OCI-LY7 (cell line): ENCODE measurements around the gene BMPR1B. TPM values are rescaled to one million over a fixed set of nuclear protein-coding genes. Genes with fewer than 3 reads are reported as not detected.

Source experiments
- BruUV-seq: library from RNA; stranded (reverse); fragments of 400-500 nt; replicated peaks from 2 replicates; lab custom pipeline; 2021; lab: Mats Ljungman, UMichigan
- CTCF ChIA-PET: fragments of 300-600 bp; sonication (Branson Sonifier 250); formaldehyde crosslinking; loops from one replicate; lab custom pipeline; 2022; ENCODE audit warnings: antibody characterized with exemption; ENCODE audit not compliant: unreplicated experiment; lab: Charles Lee
- POLR2A ChIA-PET: fragments of 300-600 bp; sonication (Branson Sonifier 250); formaldehyde crosslinking; loops from one replicate; lab custom pipeline; 2022; ENCODE audit warnings: antibody characterized with exemption; lab: Charles Lee
- DNase-seq: peaks from one replicate; pipeline ENCODE4 v3.0.0-alpha.2; 2015; ENCODE audit warnings: low spot score
- H2AFZ ChIP-seq: fragments of 200-600 bp; sonication (generic), shearing (Covaris generic); 2 replicates; pipeline ENCODE4 v1.6.1; 2014; ENCODE audit warnings: mild to moderate bottlenecking, antibody characterized with exemption, low read length, moderate library complexity
- H3K27ac ChIP-seq: fragments of 200-600 bp; sonication (generic); 2 replicates; pipeline ENCODE4 v1.5.1; 2014; ENCODE audit warnings: mixed run types, low read depth, mild to moderate bottlenecking, moderate library complexity, low read length, inconsistent platforms; ENCODE audit not compliant: poor library complexity, severe bottlenecking
- H3K36me3 ChIP-seq: fragments of 200-600 bp; sonication (generic); 2 replicates; pipeline ENCODE4 v1.6.1; 2014; ENCODE audit warnings: mild to moderate bottlenecking, antibody characterized with exemption, low read length, moderate library complexity, mixed read lengths; ENCODE audit not compliant: insufficient read depth
- H3K4me1 ChIP-seq: fragments of 200-600 bp; sonication (generic); 2 replicates; pipeline ENCODE4 v1.5.1; 2014; ENCODE audit warnings: mild to moderate bottlenecking, low read length; ENCODE audit not compliant: insufficient read depth, poor library complexity, severe bottlenecking
- H3K4me2 ChIP-seq: fragments of 200-600 bp; sonication (generic); 2 replicates; pipeline ENCODE4 v1.6.1; 2014; ENCODE audit warnings: mild to moderate bottlenecking, low read length
- H3K4me3 ChIP-seq: fragments of 200-600 bp; sonication (generic); 2 replicates; pipeline ENCODE4 v1.5.1; 2014; ENCODE audit warnings: mild to moderate bottlenecking, low read depth, low read length; ENCODE audit not compliant: poor library complexity, severe bottlenecking
- H3K79me2 ChIP-seq: fragments of 200-600 bp; sonication (generic); 2 replicates; pipeline ENCODE4 v1.6.1; 2016; ENCODE audit warnings: low read depth, mild to moderate bottlenecking, low read length, moderate library complexity, mixed read lengths; ENCODE audit not compliant: insufficient read depth
- H3K9me2 ChIP-seq: fragments of 200-600 bp; sonication (generic); 2 replicates; pipeline ENCODE4 v1.6.1; 2016; ENCODE audit warnings: mild to moderate bottlenecking, low read length, mixed read lengths; ENCODE audit not compliant: insufficient read depth
- H3K9me3 ChIP-seq: fragments of 200-600 bp; sonication (generic); 2 replicates; pipeline ENCODE4 v1.6.1; 2014; ENCODE audit warnings: mild to moderate bottlenecking, mixed run types, low read length, mixed read lengths
- H4K20me1 ChIP-seq: fragments of 200-600 bp; sonication (generic); 2 replicates; pipeline ENCODE4 v1.6.1; 2014; ENCODE audit warnings: mild to moderate bottlenecking, antibody characterized with exemption, low read length, moderate library complexity, mixed read lengths; ENCODE audit not compliant: insufficient read depth
- CTCF ChIP-seq: fragments of 200-600 bp; sonication (generic); conservative IDR thresholded peaks from 2 replicates; pipeline ENCODE4 v1.5.1; 2014; ENCODE audit warnings: mild to moderate bottlenecking, antibody characterized with exemption, low read length, moderate library complexity, mixed read lengths
- EZH2phosphoT487 ChIP-seq: fragments of 200-600 bp; sonication (generic); IDR thresholded peaks from 2 replicates; pipeline ENCODE4 v1.6.1; 2018; ENCODE audit warnings: low read depth, borderline replicate concordance, mild to moderate bottlenecking, mixed run types, antibody characterized with exemption, low read length, moderate library complexity, mixed read lengths
- intact Hi-C: fragments of 100-400 bp; cut with micrococcal nuclease; formaldehyde crosslinking; loops from one replicate; pipeline ENCODE4 v1.10.0; 2022; ENCODE audit not compliant: unreplicated experiment
- total RNA-seq, 2 experiments: library from RNA; depleted of rRNA in 1 of 2; stranded (reverse); fragments of >200 nt in 1 of 2; shearing (Covaris generic) in 1 of 2; gene quantifications; 2 replicates each; pipeline ENCODE4 v1.2.3, GENCODE V29; 2014 to 2022

The BMPR1B gene
- total RNA-seq, 2 experiments from 2014 or later, result not detected

DNA sequence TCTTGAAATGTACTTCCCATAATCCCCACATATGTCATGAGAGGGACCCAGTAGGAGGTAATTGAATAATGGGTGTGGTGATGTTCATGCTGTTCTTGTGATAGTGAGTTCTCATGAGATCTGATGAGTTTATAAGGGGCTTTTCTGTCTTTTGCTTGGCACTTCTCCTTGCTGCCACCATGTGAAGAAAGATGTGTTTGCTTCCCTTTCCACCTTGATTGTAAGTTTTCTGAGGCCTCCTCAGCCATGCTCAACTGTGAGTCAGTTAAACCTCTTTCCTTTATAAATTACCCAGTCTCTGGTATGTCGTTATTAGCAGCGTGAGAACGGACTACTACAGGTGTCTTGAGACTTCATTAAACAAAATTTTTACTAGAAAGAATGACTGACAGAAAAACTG lies 323.2 kb downstream of the BMPR1B start:
- Histone ChIP-seq H3K79me2 (no peaks in the 10 kb centered on the region), H3K9me3 (no peaks in the 10 kb centered on the region), H3K4me3 (no peak overlapping the region), H3K4me2 (no peak overlapping the region), H3K36me3 (no peaks in the 10 kb centered on the region), H3K9me2 (no peaks in the 10 kb centered on the region), H3K4me1 (peaks cover 17% of the 10 kb centered on the region), H3K27ac (no peak overlapping the region), H2AFZ (0 out of 2 replicates have a peak overlapping the region, but pooled peaks have one; percentile 53), H4K20me1 (no peaks in the 10 kb centered on the region)
- POLR2A ChIA-PET, result no interaction called here
- no TSS peak for BruUV-seq
- no peak for TF ChIP-seq EZH2phosphoT487
- no peak for TF ChIP-seq CTCF
- CTCF ChIA-PET, result no interaction called here
- no peak for DNase-seq
- intact Hi-C loops, result no loop called here

GRCh38 chr4:95084584-95084983 lies 326.8 kb downstream of the BMPR1B start:
- H3K79me2 ChIP-seq, result no peaks in the 10 kb centered on the region
- no peak for DNase-seq
- BruUV-seq, result no TSS peak
- TF ChIP-seq CTCF, result no peak
- TF ChIP-seq EZH2phosphoT487, result no peak
- CTCF ChIA-PET, result no interaction called here
- H3K4me3 ChIP-seq, result no peak overlapping the region
- no peaks in the 10 kb centered on the region for H3K9me3 ChIP-seq
- H3K36me3 ChIP-seq, result no peaks in the 10 kb centered on the region
- POLR2A ChIA-PET, result interaction anchor here (0.6 kb wide), 1 partner anchor 561 kb away, joined by 7 read pairs; no protein-coding TSS in a partner anchor
- H3K9me2 ChIP-seq, result no peaks in the 10 kb centered on the region
- no peaks in the 10 kb centered on the region for H4K20me1 ChIP-seq
- H3K4me1 ChIP-seq, result peaks cover 24% of the 10 kb centered on the region
- H2AFZ ChIP-seq, result peak overlapping the region; percentile 85; the same call in 1 of the 2 replicates
- H3K4me2 ChIP-seq, result peak overlapping the region; percentile 58; the same call in 1 of the 2 replicates
- intact Hi-C loops, result no loop called here
- peak overlapping the region; percentile 70 for H3K27ac ChIP-seq

DNA sequence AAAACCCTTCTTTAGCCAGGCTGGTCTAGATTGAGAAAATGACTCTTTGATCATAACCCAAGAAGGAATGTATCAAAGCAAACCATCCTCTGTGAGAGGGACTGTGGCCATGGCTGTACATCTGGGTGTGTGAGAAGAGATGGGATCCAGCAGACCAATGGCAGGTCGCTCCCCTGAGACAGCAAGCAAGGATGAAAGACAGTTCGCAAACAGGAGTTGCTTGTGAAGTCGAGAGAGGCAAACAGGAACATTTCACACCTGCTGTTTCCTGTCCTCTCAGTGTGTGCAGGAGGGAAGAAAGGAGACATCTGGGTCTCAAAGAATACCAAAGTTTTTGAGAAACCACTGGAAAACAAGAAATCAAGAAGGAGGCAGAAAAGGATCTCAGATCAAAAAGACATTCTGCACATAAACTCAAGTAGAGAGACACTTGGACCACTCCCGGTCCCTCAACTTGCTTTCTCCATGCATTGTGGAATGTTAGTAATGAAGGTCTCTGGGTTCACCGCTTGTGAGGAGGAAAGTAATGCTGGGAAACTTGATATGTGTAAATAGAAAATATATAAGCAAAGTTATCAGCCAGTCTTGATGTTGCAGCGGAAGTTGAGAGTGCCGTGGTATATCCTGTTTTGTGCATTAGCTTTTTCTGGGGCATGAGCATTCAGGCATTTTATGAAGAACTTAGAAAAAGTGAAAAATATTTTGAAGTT lies 327.5 kb downstream of the BMPR1B start:
- no TSS peak for BruUV-seq
- H4K20me1 ChIP-seq, result no peaks in the 10 kb centered on the region
- intact Hi-C loops, result no loop called here
- H3K4me2 ChIP-seq, result peak overlapping the region; percentile 58
- peak overlapping the region; percentile 70 for H3K27ac ChIP-seq
- TF ChIP-seq CTCF, result no peak
- TF ChIP-seq EZH2phosphoT487, result no peak
- POLR2A ChIA-PET, result interaction anchor here (0.6 kb wide), 1 partner anchor 561 kb away, joined by 7 read pairs; no protein-coding TSS in a partner anchor
- no peaks in the 10 kb centered on the region for H3K36me3 ChIP-seq
- H3K4me3 ChIP-seq, result peak overlapping the region; percentile 18
- H3K9me3 ChIP-seq, result no peaks in the 10 kb centered on the region
- H3K79me2 ChIP-seq, result no peaks in the 10 kb centered on the region
- peaks cover 24% of the 10 kb centered on the region for H3K4me1 ChIP-seq
- peak; percentile 61 for DNase-seq
- H3K9me2 ChIP-seq, result no peaks in the 10 kb centered on the region
- peak overlapping the region; percentile 85; the same call in 1 of the 2 replicates for H2AFZ ChIP-seq
- CTCF ChIA-PET, result no interaction called here
